C1 segment of cervical spinal cord (tissue), 14 donors: ENCODE results near the gene ZNF549.
A peak's percentile ranks its signal among the peaks of the same experiment; 100 is the strongest.
"Not testable (repeated sequence)": the region's sequence is repeated elsewhere in the genome, so short reads cannot be mapped to it uniquely, and the experiment has no call there.

Source experiments
- DNase-seq, 14 donors: peaks; one replicate each; lab custom pipeline; 2025; lab: John Stamatoyannopoulos, UW

The ZNF549 gene

DNA sequence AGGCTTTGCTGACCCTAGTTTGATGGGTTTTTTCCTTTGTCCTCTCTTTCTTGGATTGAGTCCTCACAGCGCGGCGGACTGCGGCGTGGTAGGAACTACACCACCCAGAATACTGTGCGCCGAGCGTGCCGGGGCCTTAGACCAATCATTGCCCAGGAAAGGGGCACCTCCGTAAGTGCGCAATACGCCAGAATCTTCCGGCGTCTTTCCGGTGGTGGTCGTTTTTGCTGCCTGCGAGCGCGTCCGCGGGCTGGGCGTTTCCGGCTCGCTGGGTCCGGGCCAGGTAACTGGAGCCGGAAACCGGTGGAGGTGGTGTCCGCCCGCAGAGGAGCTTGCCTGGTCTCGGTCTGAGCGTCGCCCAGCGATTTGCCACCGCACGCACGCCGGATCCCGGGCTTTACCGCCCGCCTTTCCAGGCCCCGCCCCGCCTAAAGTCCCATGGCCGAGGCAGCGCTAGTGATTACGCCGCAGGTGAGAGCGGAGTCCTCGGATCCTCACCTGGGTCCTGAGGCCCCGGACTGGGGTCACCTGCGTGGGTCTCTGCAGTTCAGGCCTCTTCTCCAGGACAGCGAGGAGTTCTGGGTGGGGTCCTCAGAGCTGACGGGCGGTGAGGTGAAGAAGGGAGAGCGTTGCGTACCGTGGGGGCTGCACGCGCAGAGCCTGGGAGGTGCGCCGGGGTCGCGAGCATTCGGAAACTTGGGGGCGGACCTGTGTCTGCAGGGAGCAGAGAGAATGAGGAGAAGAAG, at the start of gene ZNF549:
Gene ZNF549 (plus strand): TSS at position 221 of the 746 bp plus-strand sequence. CDS start 218 bp downstream, at position 439.
- peak; percentile 26 to 91 (median 63) for DNase-seq

GRCh38 chr19:57487477-57488298, 39.5 kb upstream of the ZNF549 start, which contains the start of gene ZNF419:
Gene ZNF419, plus strand, starts transcription at chr19:57487750. Its CDS starts 201 bp downstream, at chr19:57487951.
- DNase-seq: peak; percentile 36 to 90 (median 80)

GRCh38 chr19:57488299-57488644, 38.9 kb upstream of the ZNF549 start:
- not testable (repeated sequence) for DNase-seq

DNA sequence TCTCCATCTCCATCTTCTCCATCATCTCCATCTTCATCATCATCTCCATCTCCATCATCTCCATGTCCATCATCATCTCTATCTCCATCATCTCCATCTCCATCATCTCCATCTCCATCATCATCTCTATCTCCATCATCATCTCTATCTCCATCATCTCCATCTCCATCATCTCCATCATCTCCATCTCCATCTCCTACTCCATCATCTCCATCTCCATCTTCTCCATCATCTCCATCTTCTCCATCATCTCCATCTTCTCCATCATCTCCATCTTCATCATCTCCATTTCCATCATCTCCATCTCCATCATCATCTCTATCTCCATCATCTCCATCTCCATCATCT, 27.9 kb upstream of the ZNF549 start:
- DNase-seq: not testable (repeated sequence)

DNA sequence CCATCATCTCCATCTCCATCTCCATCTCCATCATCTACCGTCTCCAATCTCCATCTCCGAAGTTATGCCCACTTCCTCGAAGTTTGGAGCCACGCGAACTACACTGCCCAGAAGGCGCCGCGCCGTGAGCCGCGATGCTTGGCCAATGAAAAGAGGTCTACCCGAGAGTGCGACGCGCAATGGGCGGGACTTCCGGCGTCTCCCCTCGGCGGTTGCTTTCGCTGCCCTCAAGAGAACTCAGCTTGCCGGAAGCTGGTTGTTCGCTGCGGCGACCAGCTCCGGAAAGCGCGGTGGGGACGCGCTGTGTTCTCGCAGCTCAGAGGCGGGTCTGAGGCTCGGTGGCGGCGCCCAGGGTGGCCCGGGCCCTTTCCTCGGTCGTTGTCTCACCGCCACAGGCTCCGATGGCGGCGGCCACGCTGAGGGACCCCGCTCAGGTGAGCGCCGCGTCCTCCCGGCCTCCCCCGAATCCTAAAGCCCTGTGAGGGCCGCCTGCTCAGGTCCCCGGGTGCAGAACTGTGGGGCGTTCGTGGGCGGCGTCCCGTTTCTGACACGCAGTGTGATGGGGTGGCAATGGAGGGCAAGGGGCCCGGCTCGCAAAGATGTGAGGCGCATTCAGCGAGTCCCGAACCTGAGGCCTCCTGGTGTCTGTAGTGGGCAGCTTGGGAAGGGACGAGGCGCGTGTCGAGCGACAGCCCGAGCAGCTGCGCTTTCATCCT, 27.3 kb upstream of the ZNF549 start, which contains the start of gene ZNF773:
Gene ZNF773 (plus strand): TSS at position 259 of the 716 bp plus-strand sequence. CDS start 143 bp downstream, at position 402.
- peak; percentile 20 to 86 (median 61) for DNase-seq

DNA sequence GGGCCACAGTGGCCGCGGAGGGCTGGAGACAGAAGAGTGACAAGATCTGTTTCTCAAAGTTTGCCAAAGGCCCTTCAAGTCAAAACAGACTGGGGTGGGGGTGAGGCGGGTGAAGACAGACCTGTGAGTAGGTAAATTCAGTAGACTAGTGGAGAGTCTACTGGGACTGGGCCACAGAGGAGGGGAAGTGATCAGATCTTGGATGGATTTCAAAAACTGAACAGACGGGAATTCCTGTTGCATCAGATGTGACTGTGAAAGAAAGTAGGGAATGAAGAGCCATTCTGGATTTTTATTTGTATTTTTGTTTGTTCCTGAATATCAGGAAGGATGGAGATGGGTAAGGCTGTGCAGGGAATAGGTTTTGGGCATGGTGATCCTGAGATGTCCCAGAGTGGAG, 26.8 kb upstream of the ZNF549 start:
- not testable (repeated sequence) for DNase-seq

DNA sequence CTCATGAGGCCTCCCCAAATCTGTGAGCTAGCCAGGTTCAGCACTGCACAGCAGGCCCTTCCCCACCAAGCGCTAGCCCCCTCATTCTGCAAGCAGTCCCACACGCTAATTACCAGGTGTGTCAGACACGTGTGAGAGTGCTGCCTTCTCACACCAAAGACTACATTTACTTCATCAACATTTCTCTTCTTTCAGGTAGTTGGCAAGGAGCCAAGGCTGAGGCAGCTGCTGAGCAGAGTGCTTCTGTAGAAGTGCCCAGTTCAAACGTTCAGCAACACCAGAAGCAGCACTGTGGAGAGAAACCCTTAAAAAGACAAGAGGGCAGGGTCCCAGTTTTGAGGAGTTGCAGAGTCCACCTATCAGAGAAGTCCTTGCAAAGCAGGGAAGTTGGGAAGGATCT, 21.0 kb upstream of the ZNF549 start:
- no peak for DNase-seq

GRCh38 chr19:57511484-57511883, 15.7 kb upstream of the ZNF549 start:
- no peak for DNase-seq

DNA sequence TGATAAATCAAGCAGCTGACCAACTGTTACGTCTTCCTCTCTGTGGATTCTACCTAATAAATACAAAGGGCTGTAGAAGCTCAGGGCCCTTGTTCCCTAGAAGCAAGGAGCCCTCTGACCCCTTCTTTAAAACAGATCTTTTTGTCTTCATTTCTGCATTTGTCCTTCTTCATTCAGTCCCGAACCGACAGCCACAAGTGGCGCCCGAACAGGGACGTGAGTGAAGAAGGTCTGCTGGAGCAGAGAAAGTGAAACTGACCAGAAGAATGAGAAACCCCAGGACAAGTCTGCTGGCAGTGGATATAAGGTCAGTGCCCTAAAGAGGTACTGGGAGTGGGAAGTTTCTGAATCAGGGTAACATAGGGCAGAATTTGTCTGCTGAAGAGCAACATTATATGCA, 14.3 kb upstream of the ZNF549 start:
- no peak for DNase-seq

DNA sequence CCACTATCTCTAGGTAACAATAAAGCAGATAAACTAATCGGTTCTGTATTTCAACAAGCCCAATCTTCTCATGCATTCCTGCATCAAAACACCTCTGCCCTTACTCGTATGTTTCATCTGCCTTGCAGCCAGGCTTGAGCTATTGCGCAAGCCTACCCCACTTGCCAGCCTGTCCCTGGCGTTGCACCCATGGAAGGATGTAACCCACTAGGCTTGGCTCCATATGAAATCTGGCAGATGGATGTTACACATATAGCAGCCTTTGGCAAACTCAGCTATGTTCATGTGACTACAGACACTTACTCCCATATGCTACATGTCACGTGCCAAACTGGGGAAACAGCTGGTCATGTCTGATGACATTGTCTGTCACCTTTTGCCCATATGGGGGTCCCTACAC, 11.9 kb upstream of the ZNF549 start:
- no peak for DNase-seq

- not testable (repeated sequence) for DNase-seq
Measured at GRCh38 chr19:57518021-57518420, 9.1 kb upstream of the ZNF549 start.

DNA sequence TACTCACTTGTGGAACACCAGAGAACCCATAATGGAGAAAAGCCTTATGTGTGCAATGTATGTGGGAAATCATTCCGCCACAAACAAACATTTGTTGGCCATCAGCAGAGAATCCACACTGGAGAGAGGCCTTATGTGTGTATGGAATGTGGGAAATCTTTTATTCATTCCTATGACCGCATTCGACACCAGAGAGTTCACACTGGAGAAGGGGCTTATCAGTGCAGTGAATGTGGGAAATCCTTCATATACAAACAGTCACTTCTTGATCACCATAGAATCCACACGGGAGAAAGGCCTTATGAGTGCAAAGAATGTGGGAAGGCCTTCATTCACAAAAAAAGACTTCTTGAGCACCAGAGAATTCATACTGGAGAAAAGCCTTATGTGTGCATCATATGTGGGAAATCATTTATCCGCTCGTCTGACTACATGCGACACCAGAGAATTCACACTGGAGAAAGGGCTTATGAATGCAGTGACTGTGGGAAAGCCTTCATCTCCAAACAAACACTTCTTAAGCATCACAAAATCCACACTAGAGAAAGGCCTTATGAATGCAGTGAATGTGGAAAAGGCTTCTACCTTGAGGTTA, 10.9 kb downstream of the ZNF549 start:
- no peak for DNase-seq

GRCh38 chr19:57546513-57546912, 19.4 kb downstream of the ZNF549 start:
- no peak for DNase-seq

DNA sequence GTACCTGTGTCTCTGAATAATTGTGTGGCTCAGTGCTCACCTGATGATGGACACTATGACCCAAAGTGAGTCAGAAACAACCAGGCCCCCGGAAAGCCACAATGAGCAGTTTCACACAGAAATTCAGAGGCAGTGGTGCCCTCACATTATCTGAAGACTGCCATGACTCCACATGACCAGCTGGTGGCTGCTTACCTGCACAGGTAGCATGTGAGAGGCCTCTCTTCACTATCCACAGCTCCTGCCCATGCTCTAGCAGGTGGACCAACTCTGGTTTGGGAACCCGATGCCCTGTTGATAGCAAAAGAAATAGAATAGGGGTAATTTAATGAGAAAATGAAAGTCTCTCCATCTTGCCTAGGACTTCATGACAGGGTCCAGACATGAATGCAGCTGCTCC, 25.3 kb downstream of the ZNF549 start:
- DNase-seq: no peak

- DNase-seq: no peak
Measured at GRCh38 chr19:57557659-57558058, 30.5 kb downstream of the ZNF549 start.

DNA sequence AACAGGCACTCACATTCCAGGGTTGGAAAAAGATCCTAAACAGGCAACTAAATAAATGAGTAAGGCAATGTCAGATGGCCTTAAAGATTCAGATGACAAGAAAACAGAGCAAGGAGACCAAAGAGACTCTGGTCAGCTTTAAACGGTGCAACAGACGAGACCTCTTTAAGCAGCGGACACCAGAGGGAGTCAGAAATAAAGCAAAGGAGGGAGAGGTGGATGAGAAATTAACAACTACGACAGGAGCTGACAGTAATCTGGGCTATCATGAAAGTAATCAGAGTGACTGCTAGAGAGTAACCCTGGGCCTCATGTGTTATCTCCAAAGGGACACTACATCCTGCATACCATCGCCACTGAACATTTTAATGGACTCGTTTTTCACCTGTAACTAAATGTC, 31.4 kb downstream of the ZNF549 start:
- no peak for DNase-seq

- peak in 3 of 14 donors; percentile 2 to 24 (median 10) for DNase-seq
Measured at GRCh38 chr19:57559008-57559403, 31.9 kb downstream of the ZNF549 start.

DNA sequence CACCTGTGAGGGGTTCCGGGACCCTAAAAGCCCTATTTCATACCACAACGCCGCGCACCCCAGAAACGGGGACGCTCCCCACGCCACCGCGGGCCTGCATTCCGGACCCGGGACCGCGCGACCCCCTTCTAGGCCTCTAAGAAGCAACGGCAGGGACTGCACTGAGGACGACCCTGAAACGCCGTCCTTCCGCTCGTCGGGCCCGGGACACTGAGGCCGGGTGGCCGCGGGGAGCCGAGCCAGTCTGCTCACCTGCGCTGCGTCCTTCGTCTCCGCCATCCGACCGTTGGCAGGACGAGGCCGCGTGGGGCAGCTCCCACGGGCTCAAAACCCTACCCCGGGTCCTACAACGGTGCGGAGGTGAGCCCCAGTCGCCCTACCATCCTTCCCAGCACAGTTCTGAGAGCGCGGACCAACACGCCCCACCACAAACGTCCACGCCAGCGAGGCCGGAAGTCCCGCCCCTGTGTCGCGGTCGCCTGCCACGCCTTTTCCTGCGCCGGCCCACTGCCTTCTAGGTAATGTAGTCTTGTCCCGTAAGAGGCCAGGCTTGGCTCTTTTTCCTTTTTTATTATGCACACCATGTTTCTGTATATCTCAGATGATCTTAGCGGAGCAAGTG, 32.4 kb downstream of the ZNF549 start, which contains the start of gene ZNF550:
Gene ZNF550 (minus strand): TSS at position 460 of the 622 bp plus-strand sequence. CDS start 181 bp downstream, at position 279.
- peak in 13 of 14 donors; percentile 43 to 85 (median 74) for DNase-seq

DNA sequence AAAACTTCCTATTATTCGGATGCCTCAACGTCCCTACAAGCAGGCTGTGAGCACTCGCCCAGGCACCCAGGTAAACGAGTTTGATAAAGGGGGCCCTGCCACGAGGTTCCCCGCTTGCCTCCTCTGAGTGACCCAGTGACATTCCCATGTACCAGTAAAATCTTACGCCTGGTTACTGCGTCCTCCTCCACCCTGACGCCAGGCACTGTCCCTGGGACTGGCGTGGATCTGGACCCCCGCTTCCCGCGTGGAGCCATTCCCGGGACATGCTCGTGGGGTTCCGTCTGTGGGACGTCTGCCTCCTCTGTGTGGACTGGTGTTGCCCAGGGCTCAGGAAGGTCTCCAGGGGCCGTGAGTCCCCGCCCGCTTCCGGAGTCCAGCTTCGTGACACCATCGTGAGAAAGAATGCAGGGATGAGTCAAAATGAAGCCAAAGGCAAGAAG, 32.9 kb downstream of the ZNF549 start:
- DNase-seq: peak in 1 of 14 donors; percentile 21

GRCh38 chr19:57563547-57563946, 36.4 kb downstream of the ZNF549 start:
- no peak for DNase-seq
